ENCODE measurements around the gene ANTXR1. TPM values are rescaled to one million over a fixed set of nuclear protein-coding genes. Genes with fewer than 3 reads are reported as not detected.

ANTXR1 gene
- total and polyA plus RNA-seq, 2 of the 8 experiments (the other 6 are each of a cell fraction or from before 2014, with no cell fraction given), result 15.8 to 44.3 TPM

GRCh38 chr2:69145204-69145603 lies 132.2 kb downstream of the ANTXR1 start:
- Histone ChIP-seq H2BK20ac (ENCODE audit: low read length) (no peak overlapping the region), H4K20me1 (replicated peaks in 1 of 2; ENCODE audit: control insufficient read depth in 1 of 2, insufficient read depth in 2 of 2, low read length in 2 of 2) (peaks cover 0 to 2% of the 10 kb centered on the region in 2 experiments), H3K14ac (ENCODE audit: insufficient read length) (no peak overlapping the region), H2BK120ac (replicated peaks; ENCODE audit: low read depth, low read length) (no peak overlapping the region), H3K79me1 (ENCODE audit: low read depth, low read length) (no peaks in the 10 kb centered on the region), H3K79me2 (ENCODE audit: control insufficient read depth in 1 of 2, insufficient read depth in 2 of 2, low read length in 2 of 2) (no peaks in the 10 kb centered on the region), H3K56ac (replicated peaks; ENCODE audit: insufficient read length, low read depth, low read length) (no peak overlapping the region), H3K36me3 (ENCODE audit: control insufficient read depth in 2 of 4, insufficient read depth in 4 of 4, low read length in 3 of 4) (no peaks in the 10 kb centered on the region), H4K91ac (replicated peaks; ENCODE audit: insufficient read length, low read length) (no peak overlapping the region), H3K4me2 (ENCODE audit: insufficient read depth in 1 of 2, low read depth in 2 of 2, low read length in 2 of 2) (no peak overlapping the region), H2AK5ac (ENCODE audit: low read depth, low read length) (no peak overlapping the region), H2AFZ (ENCODE audit: low read length) (no peak overlapping the region), H3K4me1 (replicated peaks in 1 of 4; ENCODE audit: control insufficient read depth in 3 of 4, insufficient read depth in 4 of 4, low read length in 3 of 4) (peaks cover 3 to 10% (median 4%) of the 10 kb centered on the region in 4 experiments; a peak in 4 of 7 replicates), H3K23ac (ENCODE audit: insufficient read length) (no peak overlapping the region), H3K4me3 (ENCODE audit: extremely low read depth in 1 of 4, insufficient read depth in 2 of 4, low read depth in 3 of 4, low read length in 4 of 4) (no peak overlapping the region), H2BK12ac (ENCODE audit: low read depth, low read length) (no peak overlapping the region), H3K4ac (replicated peaks; ENCODE audit: insufficient read length, low read depth, low read length) (no peak overlapping the region), H2BK5ac (ENCODE audit: low read depth, low read length) (no peak overlapping the region), H3K27ac (ENCODE audit: low read depth, low read length) (no peak overlapping the region), H4K5ac (ENCODE audit: insufficient read length, low read depth, low read length) (no peak overlapping the region), H3K27me3 (replicated peaks in 1 of 4; ENCODE audit: control insufficient read depth in 3 of 4, extremely low read depth in 1 of 4, insufficient read depth in 3 of 4, low read length in 3 of 4) (no peaks in the 10 kb centered on the region), H2BK15ac (ENCODE audit: low read length) (no peak overlapping the region), H4K8ac (ENCODE audit: extremely low read depth, insufficient read depth, low read length) (no peak overlapping the region), H3K9ac (replicated peaks in 1 of 4; ENCODE audit: extremely low read depth in 1 of 4, low read depth in 3 of 4, low read length in 3 of 4) (no peak overlapping the region), H3K23me2 (ENCODE audit: low read depth, low read length) (no peaks in the 10 kb centered on the region), H3K9me3 (ENCODE audit: insufficient read depth in 2 of 2, low read depth in 1 of 2, low read length in 1 of 2) (no peaks in the 10 kb centered on the region), H3K18ac (ENCODE audit: extremely low read depth, low read length) (no peak overlapping the region)
- ChIA-PET POLR2A (ENCODE audit: partially characterized antibody) (interaction anchor here (1.4 kb wide), 1 partner anchor 10 kb away, joined by 3 read pairs; no protein-coding TSS in a partner anchor), CTCF (ENCODE audit: partially characterized antibody) (no interaction called here)
- no peak for DNase-seq (ENCODE audit: low read depth in 1 of 2, low spot score in 2 of 2)
- FAIRE-seq, result no peak
- WGBS, 2 experiments (ENCODE audit: extremely low coverage in 1 of 2, insufficient coverage in 1 of 2, insufficient read length in 1 of 2, insufficient replicate concordance in 2 of 2, low coverage in 1 of 2, low lambda C conversion rate in 2 of 2, missing lambda C conversion rate in 1 of 2), result 88% methylated on average over 7 of the region's 7 CpGs; no CpG with 5 or more reads in 1 of the 2 experiments
- TF ChIP-seq SP1 (IDR thresholded peaks at IDR 0.05; ENCODE audit: low read depth, low read length) (no peak), BCL11A (IDR thresholded peaks at IDR 0.05; ENCODE audit: low read depth in 2 of 2, low read length in 2 of 2) (no peak), YY1 (IDR thresholded peaks at IDR 0.05; ENCODE audit: low read depth, low read length) (no peak), CTCF (IDR thresholded peaks at IDR 0.05; ENCODE audit: control extremely low read depth in 1 of 3, insufficient read depth in 1 of 3, low read depth in 1 of 3, low read length in 3 of 3) (no peak), RAD21 (IDR thresholded peaks at IDR 0.05 in 1 of 2, conservative IDR thresholded peaks at IDR 0.05 in 1 of 2; ENCODE audit: low read depth in 2 of 2, low read length in 2 of 2) (no peak), TAF1 (IDR thresholded peaks at IDR 0.05; ENCODE audit: low read depth, low read length) (no peak), SIX5 (IDR thresholded peaks at IDR 0.05; ENCODE audit: low read depth, low read length) (no peak), BRCA1 (IDR thresholded peaks at IDR 0.05; ENCODE audit: low read depth, low read length) (no peak), SIRT6 (IDR thresholded peaks at IDR 0.05; ENCODE audit: low read length) (no peak), SP2 (IDR thresholded peaks at IDR 0.05; ENCODE audit: low read length) (no peak), CHD1 (IDR thresholded peaks at IDR 0.05; ENCODE audit: low read depth, low read length) (no peak)

Data from H1 (cell line).